GM19025 (cell line): ENCODE data around the gene EID3.
"Not testable (repeated sequence)": the region's sequence is repeated elsewhere in the genome, so short reads cannot be mapped to it uniquely, and the experiment has no call there.

Experiments used
- ATAC-seq: cut with Tn5 transposase; IDR thresholded peaks from one replicate; pipeline ENCODE4 v1.9.1; 2021; ENCODE audit warnings: mild to moderate bottlenecking, low read depth, moderate library complexity; ENCODE audit not compliant: unreplicated experiment

Gene EID3

GRCh38 chr12:104310751-104311633, 7.5 kb downstream of the EID3 start:
- no peak for ATAC-seq

GRCh38 chr12:104312202-104312601, 8.7 kb downstream of the EID3 start:
- ATAC-seq, result no peak

GRCh38 chr12:104312654-104313053, 9.1 kb downstream of the EID3 start:
- ATAC-seq, result no peak

GRCh38 chr12:104313568-104314241, 10.2 kb downstream of the EID3 start:
- ATAC-seq, result no peak

- no peak for ATAC-seq
Measured at GRCh38 chr12:104314242-104314614, 10.7 kb downstream of the EID3 start.

- ATAC-seq, result no peak
Measured at GRCh38 chr12:104315326-104316224, 12.0 kb downstream of the EID3 start.

- no peak for ATAC-seq
Measured at GRCh38 chr12:104316936-104317335, 13.4 kb downstream of the EID3 start.

GRCh38 chr12:104317538-104318210, 14.1 kb downstream of the EID3 start:
- ATAC-seq, result no peak

- ATAC-seq, result no peak
Measured at GRCh38 chr12:104319028-104319427, 15.5 kb downstream of the EID3 start.

GRCh38 chr12:104319918-104320626, 16.5 kb downstream of the EID3 start:
- no peak for ATAC-seq

GRCh38 chr12:104320627-104321024, 17.1 kb downstream of the EID3 start:
- ATAC-seq, result no peak

- ATAC-seq, result no peak
Measured at GRCh38 chr12:104321949-104322348, 18.4 kb downstream of the EID3 start.

GRCh38 chr12:104322533-104322932, 19.0 kb downstream of the EID3 start:
- not testable (repeated sequence) for ATAC-seq

GRCh38 chr12:104323899-104324298, 20.4 kb downstream of the EID3 start:
- ATAC-seq, result no peak

GRCh38 chr12:104328278-104328677, 24.7 kb downstream of the EID3 start:
- ATAC-seq, result not testable (repeated sequence)

GRCh38 chr12:104328790-104329189, 25.3 kb downstream of the EID3 start:
- no peak for ATAC-seq

GRCh38 chr12:104329707-104330532, 26.4 kb downstream of the EID3 start:
- no peak for ATAC-seq

- ATAC-seq, result no peak
Measured at GRCh38 chr12:104331376-104331775, 27.8 kb downstream of the EID3 start.

- ATAC-seq, result not testable (repeated sequence)
Measured at GRCh38 chr12:104332273-104332672, 28.7 kb downstream of the EID3 start.
